Prostate gland (tissue), 2 donors: Measurements from ENCODE around the gene TAF11L10.

ENCODE experiments used
- POLR2A ChIP-seq: fragments of 450-650 bp; IDR thresholded peaks from one replicate; pipeline ENCODE4 v1.6.1; 2016; ENCODE audit warnings: antibody characterized with exemption, mild to moderate bottlenecking
- POLR2AphosphoS5 ChIP-seq: sonication (generic); formaldehyde crosslinking; IDR thresholded peaks from one replicate; pipeline ENCODE4 v1.6.1; 2017; ENCODE audit warnings: antibody characterized with exemption
- TF ChIP-seq, protein P1 (sequence below), 4 experiments: fragments of 200-600 bp in 2 of 4; fragments of 450-650 bp in 2 of 4; sonication (generic) in 2 of 4; IDR thresholded peaks; 1 replicate in 3 of 4; 2 replicates in 1 of 4; pipeline ENCODE4 v1.5.1; 2016 to 2019; ENCODE audit warnings: antibody characterized with exemption in 4 of 4, mild to moderate bottlenecking in 2 of 4, moderate library complexity in 2 of 4

DNA sequence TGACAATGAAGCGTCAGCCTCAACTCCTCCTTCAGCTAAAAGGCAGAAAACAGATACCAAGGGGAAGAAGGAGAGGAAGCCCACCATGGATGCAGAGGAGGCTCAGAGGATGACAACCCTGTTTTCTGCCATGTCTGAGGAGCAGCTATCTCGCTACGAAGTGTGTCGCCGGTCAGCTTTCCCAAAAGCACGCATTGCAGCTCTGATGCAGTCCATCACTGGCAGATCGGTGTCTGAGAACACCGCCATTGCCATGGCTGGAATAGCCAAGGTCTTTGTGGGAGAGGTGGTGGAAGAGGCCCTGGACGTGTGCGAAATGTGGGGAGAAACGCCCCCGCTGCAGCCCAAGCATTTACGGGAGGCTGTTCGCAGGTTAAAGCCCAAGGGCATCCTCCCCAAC is 7.3 kb upstream of the TAF11L10 start:
- TF ChIP-seq, protein P1, sequence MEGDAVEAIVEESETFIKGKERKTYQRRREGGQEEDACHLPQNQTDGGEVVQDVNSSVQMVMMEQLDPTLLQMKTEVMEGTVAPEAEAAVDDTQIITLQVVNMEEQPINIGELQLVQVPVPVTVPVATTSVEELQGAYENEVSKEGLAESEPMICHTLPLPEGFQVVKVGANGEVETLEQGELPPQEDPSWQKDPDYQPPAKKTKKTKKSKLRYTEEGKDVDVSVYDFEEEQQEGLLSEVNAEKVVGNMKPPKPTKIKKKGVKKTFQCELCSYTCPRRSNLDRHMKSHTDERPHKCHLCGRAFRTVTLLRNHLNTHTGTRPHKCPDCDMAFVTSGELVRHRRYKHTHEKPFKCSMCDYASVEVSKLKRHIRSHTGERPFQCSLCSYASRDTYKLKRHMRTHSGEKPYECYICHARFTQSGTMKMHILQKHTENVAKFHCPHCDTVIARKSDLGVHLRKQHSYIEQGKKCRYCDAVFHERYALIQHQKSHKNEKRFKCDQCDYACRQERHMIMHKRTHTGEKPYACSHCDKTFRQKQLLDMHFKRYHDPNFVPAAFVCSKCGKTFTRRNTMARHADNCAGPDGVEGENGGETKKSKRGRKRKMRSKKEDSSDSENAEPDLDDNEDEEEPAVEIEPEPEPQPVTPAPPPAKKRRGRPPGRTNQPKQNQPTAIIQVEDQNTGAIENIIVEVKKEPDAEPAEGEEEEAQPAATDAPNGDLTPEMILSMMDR (IDR thresholded peaks at IDR 0.05), result no peak
- no peak for TF ChIP-seq POLR2AphosphoS5
- TF ChIP-seq POLR2A, result no peak
